IPS-20b (cell line): ENCODE results near the gene NMNAT2.

Source experiments
- H3K27ac ChIP-seq: one replicate; pipeline ENCODE4 v1.5.1; 2013; ENCODE audit warnings: low read length
- H3K27me3 ChIP-seq: 2 replicates; pipeline ENCODE4 v1.6.1; 2013; ENCODE audit warnings: mild to moderate bottlenecking, low read length, inconsistent platforms; ENCODE audit not compliant: insufficient read depth
- H3K36me3 ChIP-seq: 2 replicates; pipeline ENCODE4 v1.6.1; 2013; ENCODE audit warnings: low read depth, mild to moderate bottlenecking, inconsistent platforms, low read length, moderate library complexity; ENCODE audit not compliant: insufficient read depth
- H3K4me1 ChIP-seq: 2 replicates; pipeline ENCODE4 v1.6.1; 2013; ENCODE audit warnings: mild to moderate bottlenecking, control low read depth, inconsistent platforms, low read length, moderate library complexity; ENCODE audit not compliant: insufficient read depth
- H3K4me3 ChIP-seq: 2 replicates; pipeline ENCODE4 v1.5.1; 2013; ENCODE audit warnings: mild to moderate bottlenecking, low read length, inconsistent platforms
- H3K9ac ChIP-seq: 2 replicates; pipeline ENCODE4 v1.6.1; 2013; ENCODE audit warnings: low read depth, mild to moderate bottlenecking, inconsistent platforms, low read length, moderate library complexity
- H3K9me3 ChIP-seq: 2 replicates; pipeline ENCODE4 v1.6.1; 2013; ENCODE audit warnings: mild to moderate bottlenecking, low read depth, low read length, inconsistent platforms; ENCODE audit not compliant: insufficient read depth

NMNAT2 gene

DNA sequence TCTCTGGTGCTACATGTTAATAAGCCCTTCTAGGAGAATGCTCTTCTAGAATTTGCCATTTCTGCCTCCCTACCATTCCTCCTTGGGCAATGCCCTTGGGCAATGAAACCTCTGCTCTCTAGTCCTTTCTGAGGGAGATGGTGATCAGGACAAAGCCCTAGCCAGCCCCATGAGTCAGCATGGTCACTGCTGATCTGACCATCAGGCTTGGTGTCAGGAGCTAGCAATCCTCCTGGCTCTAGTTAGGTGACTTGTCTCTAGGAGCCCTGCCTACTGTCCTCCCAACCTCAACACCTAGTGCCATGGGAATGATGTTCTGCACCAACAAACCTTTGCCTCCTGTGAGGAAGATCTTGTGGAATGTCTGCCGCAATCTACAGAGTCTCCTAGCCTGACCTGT lies 89.8 kb downstream of the NMNAT2 start:
- Histone ChIP-seq H3K9ac (no peak overlapping the region), H3K9me3 (no peaks in the 10 kb centered on the region), H3K4me3 (no peak overlapping the region), H3K4me1 (peaks cover 32% of the 10 kb centered on the region), H3K27ac (no peak overlapping the region), H3K27me3 (no peaks in the 10 kb centered on the region), H3K36me3 (no peaks in the 10 kb centered on the region)

- Histone ChIP-seq H3K27me3 (no peaks in the 10 kb centered on the region), H3K36me3 (no peaks in the 10 kb centered on the region), H3K27ac (no peak overlapping the region), H3K4me1 (peaks cover 34% of the 10 kb centered on the region), H3K9me3 (no peaks in the 10 kb centered on the region), H3K4me3 (no peak overlapping the region), H3K9ac (no peak overlapping the region)
Measured at GRCh38 chr1:183327434-183328290, 90.5 kb downstream of the NMNAT2 start.

DNA sequence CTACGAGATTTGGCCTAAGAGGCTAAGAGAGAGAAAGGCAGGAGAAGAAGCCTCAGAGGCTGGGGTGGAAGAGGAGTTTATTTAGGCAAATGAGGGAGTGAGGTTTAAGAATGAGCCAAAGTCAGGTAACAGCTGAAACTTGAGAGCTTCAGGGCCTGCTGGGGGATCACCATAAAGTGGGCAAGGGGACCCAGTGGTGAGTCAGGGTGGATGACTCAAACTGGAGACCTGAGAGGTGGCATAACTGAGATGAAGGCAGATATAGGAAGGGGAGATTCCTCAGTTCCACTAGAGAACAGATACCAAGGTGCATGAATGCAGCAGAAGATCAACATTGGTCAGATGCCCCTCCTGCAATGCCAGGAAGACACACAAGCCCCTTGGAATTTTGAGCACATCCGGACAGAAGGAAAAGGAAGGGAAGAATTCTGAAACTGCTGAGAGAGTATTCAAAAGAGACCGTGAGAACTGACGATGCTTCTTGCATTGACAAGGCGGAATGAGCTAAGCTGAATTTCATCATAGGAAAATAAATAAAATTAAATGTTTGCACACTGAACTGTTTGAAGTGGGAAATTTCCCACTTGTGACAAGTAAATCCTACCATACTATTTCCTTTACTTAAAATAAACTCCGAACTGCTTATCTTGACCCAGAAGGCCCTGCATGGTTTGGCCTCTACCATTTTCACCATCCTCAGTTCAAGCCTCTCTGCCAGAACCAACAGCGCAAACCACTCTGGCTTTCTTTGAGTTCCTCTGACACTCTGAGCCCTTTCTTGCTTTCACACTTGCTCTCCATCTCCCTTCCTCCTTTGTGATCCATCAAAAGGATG lies 94.1 kb downstream of the NMNAT2 start:
- H3K9me3 ChIP-seq, result no peaks in the 10 kb centered on the region
- no peak overlapping the region for H3K9ac ChIP-seq
- peaks cover 22% of the 10 kb centered on the region for H3K4me1 ChIP-seq
- H3K36me3 ChIP-seq, result no peaks in the 10 kb centered on the region
- H3K27me3 ChIP-seq, result no peaks in the 10 kb centered on the region
- no peak overlapping the region for H3K4me3 ChIP-seq
- no peak overlapping the region for H3K27ac ChIP-seq

GRCh38 chr1:183319606-183320005 lies 98.6 kb downstream of the NMNAT2 start:
- no peak overlapping the region for H3K27ac ChIP-seq
- no peak overlapping the region for H3K4me3 ChIP-seq

GRCh38 chr1:183319051-183319450 lies 99.1 kb downstream of the NMNAT2 start:
- H3K4me1 ChIP-seq, result peaks cover 29% of the 10 kb centered on the region
- H3K9me3 ChIP-seq, result no peaks in the 10 kb centered on the region
- H3K4me3 ChIP-seq, result no peak overlapping the region
- no peak overlapping the region; the same call in 1 of the 2 replicates for H3K9ac ChIP-seq
- no peaks in the 10 kb centered on the region for H3K36me3 ChIP-seq
- no peaks in the 10 kb centered on the region for H3K27me3 ChIP-seq
- H3K27ac ChIP-seq, result no peak overlapping the region

More at GRCh38 chr1:183319606-183320005, 98.6 kb downstream of the NMNAT2 start:
- Histone ChIP-seq H3K9ac (no peak overlapping the region), H3K9me3 (no peaks in the 10 kb centered on the region), H3K27me3 (no peaks in the 10 kb centered on the region), H3K36me3 (no peaks in the 10 kb centered on the region), H3K4me1 (peaks cover 29% of the 10 kb centered on the region)

- H3K4me3 ChIP-seq, result no peak overlapping the region
- no peaks in the 10 kb centered on the region for H3K36me3 ChIP-seq
- no peak overlapping the region for H3K27ac ChIP-seq
- no peaks in the 10 kb centered on the region for H3K27me3 ChIP-seq
- peak overlapping the region; percentile 4; the same call in 1 of the 2 replicates for H3K9ac ChIP-seq
- peaks cover 24% of the 10 kb centered on the region for H3K4me1 ChIP-seq
- H3K9me3 ChIP-seq, result no peaks in the 10 kb centered on the region
Measured at GRCh38 chr1:183318433-183318832, 99.7 kb downstream of the NMNAT2 start.

DNA sequence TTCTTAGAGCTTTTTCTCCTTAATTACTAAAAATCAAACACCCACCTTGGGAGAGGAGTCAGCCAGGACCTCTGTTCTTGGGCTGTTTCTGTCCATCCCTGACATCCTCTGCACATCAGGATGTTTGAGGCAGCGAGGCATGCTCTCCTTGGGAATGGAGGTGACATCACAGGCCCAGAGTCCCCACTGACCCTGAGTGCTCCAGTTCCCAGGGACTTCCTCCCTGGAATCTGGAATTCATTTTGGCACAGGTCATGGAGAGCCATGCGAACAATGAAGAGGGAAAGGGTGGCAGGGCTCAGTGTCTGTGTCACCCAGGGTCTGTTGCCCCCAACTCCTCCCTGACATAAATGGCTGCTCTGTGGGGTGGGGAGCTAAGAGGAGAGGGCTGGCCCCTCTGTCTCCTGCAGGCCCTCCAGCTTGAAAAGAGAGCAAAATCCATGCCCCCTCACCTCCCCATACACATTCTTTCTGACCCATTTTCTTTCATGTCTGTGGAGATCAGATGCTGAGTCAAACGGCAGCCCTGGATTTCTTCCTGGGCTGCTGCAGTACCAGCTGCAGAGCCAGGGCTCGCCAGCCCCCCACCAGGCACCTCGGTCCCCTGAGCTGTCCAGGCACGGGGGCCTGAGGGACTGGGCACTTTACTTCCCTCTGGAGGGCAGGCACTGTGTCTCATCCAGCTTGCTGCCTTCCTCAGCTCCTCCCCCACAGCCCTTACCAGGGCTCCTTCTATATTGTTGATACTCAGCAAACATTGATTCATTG lies 102.0 kb downstream of the NMNAT2 start:
- no peaks in the 10 kb centered on the region for H3K27me3 ChIP-seq
- H3K9me3 ChIP-seq, result no peaks in the 10 kb centered on the region
- H3K4me3 ChIP-seq, result no peak overlapping the region
- H3K9ac ChIP-seq, result no peak overlapping the region
- no peak overlapping the region for H3K27ac ChIP-seq
- H3K4me1 ChIP-seq, result peaks cover 21% of the 10 kb centered on the region
- H3K36me3 ChIP-seq, result no peaks in the 10 kb centered on the region

DNA sequence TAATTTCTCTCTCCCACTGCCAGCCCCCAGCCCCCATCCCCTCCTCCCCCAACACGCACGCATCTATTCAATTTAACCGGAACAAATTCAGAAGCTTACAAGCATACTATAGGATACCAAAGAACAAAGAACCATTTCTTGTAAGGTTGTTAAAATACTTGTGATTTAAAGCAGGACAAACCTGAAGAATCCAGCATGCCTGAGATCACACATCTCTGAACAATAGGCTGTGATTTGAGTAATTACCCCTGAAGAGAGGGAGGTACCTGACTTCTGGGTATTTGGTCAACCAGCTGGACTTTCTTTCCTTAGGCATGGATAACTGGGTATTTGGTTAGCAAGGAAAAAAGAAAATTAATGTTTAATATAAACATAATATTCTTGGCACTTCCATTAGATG lies 105.1 kb downstream of the NMNAT2 start:
- Histone ChIP-seq H3K36me3 (no peaks in the 10 kb centered on the region), H3K27ac (no peak overlapping the region), H3K9me3 (no peaks in the 10 kb centered on the region), H3K9ac (no peak overlapping the region), H3K4me1 (peaks cover 2% of the 10 kb centered on the region), H3K4me3 (no peak overlapping the region), H3K27me3 (no peaks in the 10 kb centered on the region)

DNA sequence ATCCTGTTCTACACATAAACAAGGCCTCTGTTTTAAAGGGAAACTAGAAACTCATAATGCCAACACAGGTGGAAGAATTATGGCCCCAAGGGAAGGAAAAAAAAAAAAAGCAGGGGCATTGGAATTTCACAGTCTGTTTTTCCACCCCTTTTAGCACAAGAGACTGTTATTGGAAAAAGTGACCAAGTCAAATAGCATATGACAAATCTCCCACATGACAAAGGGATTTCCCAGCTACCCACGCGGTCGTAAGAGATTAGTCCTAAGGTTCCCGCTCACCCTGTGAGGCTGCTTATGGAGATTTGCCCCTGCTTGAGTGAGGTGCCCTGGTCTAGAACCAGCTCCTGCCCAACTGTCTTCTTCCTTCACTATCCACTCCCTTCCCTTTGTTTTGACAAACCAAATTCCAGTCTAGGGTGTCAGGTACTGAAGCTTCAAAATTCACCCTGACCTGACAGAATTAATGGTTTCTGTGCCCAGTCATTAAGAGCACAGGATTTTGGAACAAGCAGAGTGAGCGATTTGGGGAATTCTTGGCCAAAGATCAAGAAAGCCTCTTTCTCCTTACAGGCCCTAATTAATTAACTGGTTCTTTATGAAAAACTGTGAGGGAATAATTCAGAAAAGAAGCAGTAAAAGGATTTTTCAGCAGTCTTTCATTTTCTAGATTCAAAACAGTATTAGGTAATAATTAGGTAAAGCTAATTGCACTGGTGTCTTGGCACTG lies 107.3 kb downstream of the NMNAT2 start:
- Histone ChIP-seq H3K4me3 (no peak overlapping the region), H3K9ac (no peak overlapping the region), H3K27ac (no peak overlapping the region), H3K36me3 (no peaks in the 10 kb centered on the region), H3K9me3 (no peaks in the 10 kb centered on the region), H3K4me1 (peaks cover 3% of the 10 kb centered on the region), H3K27me3 (no peaks in the 10 kb centered on the region)

DNA sequence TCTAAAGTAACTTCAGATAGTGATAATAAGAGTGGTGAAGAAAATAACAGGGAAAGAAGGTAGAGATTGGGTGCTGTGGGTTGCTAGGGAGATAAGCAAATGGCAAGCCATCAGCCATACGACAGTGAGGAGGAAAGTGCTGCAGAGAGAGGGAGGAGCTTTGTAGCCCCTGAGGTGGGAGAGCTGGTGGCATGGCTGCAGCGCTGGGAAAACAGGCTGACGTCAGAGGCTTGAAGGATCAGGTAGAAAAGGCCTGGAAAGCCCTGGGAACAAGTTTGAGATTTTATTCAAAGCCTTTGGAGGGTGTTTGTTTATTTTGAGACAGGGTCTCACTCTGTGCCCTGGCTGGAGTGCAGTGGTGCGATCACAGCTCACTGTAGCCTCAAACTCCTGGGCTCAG lies 109.5 kb downstream of the NMNAT2 start:
- H3K9ac ChIP-seq, result no peak overlapping the region
- H3K27ac ChIP-seq, result no peak overlapping the region
- H3K4me1 ChIP-seq, result peaks cover 6% of the 10 kb centered on the region
- H3K36me3 ChIP-seq, result no peaks in the 10 kb centered on the region
- no peaks in the 10 kb centered on the region for H3K27me3 ChIP-seq
- no peak overlapping the region for H3K4me3 ChIP-seq
- no peaks in the 10 kb centered on the region for H3K9me3 ChIP-seq
